GM18520 (cell line): Measurements from ENCODE around the gene NPTN.
"Not testable (repeated sequence)": the region's sequence is repeated elsewhere in the genome, so short reads cannot be mapped to it uniquely, and the experiment has no call there.

Experiments
- ATAC-seq: cut with Tn5 transposase; IDR thresholded peaks from one replicate; pipeline ENCODE4 v1.9.1; 2021; ENCODE audit not compliant: unreplicated experiment

Gene NPTN

DNA sequence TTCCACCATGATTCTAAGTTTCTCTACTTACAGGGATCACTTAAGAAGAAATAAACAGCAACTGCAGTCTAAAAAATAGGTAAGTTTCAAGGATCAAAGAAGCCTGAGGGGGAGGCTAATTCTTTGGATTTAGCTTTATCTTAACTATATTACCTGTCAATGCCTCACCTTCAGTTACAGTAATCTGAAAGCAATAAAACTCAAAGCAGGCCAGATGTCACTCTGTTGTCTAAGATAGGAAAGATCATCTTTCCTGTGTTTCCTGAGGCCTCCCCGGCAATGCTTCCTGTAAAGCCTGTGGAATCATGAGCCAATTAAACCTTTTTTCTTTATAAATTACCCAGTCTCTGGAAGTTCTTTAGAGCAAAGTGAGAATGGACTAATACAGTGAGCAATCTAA, 60.2 kb downstream of the NPTN start:
- ATAC-seq, result no peak

DNA sequence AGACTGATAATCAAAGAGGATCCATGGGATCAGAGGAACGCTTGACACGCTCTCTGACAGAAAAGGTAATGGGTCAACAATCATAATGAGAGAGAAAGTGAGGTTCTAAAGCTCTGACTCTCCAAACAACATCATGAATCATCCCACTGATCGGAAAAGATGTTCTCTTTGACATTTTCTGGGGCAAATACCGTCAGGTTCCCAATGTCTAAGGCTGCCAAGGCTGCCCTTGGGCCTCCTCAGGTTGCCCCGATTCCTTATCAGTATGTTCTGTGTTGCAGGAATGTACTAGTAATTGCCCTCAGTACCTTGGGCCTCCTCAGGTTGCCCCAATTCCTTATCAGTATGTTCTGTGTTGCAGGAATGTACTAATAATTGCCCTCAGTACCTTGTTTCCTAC, 60.9 kb downstream of the NPTN start:
- no peak for ATAC-seq

DNA sequence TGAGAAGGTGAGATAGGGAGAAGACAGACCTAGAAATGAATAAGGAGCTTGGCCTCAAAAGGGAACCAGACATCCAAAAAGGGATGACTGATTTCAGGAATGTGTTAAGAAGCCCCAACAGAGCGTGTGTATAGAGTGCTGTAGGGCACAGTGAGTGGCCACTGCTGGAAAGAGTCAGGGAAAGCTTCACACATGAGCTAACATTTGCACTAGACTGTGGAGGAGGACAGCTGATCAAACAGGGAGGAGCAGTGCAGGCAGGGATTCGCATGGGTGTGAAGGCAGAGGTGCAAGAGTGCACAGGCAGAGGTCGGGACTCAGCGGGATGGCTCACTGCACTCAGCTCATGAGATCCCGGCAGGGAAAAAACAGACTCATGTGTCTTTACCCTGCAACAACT, 61.8 kb downstream of the NPTN start:
- ATAC-seq, result no peak

DNA sequence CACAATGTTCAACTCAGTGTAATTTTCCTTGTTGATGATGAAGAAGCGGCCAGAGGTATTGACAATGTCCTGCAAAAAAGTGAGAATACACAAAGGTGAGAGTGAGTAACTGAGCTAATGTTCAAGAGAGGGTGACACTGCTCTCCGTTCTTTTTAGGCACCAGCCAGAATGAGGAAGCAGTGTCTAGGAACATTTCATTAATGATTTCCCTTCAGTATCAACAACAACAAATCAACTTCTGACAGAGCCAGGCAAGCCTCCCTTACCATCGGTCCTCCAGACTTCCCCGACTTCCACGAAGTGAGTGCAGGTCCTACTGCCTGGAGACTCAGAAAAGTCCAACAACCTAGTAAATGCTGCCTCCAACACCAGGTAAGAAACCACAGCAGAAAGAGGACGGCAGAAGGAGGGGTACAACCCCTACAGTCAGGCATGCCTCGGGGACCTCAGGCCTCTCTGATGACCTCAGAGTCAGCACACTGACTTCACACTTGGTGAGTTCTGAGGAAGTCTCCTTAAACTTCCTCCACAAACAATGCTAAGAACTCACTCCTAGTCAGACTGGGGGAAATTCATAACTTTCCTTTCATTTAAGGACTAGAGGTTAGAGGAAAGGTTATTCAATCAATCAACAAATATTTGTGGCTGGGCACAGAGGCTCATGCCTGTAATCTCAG, 62.7 kb downstream of the NPTN start:
- ATAC-seq, result no peak

DNA sequence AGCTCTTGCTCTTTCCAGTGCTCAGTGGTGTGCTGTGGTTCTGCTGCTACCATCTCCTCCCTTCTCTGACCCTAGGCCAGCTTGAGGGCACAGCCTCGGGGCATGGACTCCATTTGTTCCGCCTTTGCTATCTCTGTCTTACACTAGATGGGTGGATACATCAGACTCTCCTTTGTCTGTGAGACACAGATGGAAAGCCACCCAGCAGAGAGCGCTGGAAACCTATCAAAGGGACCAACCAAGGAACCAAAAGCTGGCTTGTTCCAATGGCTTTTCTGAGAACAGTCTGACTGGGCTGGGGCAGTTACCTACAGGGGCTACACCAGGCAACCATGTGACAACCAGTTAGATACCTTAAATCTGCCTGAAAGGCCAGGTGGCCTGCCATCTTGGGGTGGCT, 63.8 kb downstream of the NPTN start:
- ATAC-seq, result no peak

DNA sequence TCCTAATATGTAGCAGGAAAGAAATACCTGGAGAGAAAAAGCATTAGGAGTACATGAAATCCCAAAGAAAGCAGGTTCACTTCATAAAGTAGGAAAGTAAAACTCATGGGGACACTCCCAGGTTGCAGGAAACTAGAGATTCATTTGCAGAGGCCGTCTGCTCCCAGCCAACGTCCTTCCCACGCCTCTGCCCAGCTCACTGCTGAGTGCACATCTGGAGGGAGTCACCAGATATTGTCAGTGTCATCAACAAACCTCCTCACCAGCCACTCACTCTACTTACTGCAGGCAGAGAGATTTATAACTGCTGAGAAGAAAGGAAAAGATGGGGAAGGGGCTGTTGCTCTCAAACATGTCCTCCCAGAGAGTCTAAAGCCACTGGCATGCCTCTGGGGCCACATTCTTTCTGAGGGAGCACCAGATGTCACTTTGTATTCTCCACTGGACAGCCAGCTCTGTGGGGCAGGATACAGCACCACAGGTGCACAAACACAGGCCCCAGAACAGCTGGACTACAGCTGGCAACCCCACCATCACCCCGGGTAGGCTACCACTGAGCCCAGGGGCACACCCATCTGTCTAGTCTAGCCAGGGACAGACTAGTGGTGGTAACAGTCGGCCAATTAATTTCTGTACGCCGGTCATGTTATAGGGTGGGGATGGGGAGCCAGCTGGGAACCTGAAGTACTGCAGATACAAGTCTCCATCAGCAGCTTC, 64.5 kb downstream of the NPTN start:
- ATAC-seq, result no peak

DNA sequence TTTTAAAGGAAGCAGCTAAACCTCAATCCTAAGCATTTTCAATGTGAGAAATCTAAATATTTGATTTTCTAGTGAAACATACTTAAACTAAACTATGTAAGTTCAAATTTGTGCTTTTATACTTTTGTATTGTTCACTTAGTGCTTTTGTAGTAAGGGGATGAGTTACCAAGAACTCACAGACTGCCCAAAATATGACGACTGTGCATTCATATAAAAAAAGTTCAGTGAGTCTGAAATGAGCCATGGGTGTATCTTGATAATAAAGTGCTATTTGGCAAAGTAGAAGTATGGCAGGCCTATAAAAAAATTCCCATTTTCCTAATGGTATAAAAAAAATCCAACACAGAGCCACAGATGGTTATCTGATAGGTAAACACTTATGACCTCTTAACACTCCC, 66.2 kb downstream of the NPTN start:
- no peak for ATAC-seq

DNA sequence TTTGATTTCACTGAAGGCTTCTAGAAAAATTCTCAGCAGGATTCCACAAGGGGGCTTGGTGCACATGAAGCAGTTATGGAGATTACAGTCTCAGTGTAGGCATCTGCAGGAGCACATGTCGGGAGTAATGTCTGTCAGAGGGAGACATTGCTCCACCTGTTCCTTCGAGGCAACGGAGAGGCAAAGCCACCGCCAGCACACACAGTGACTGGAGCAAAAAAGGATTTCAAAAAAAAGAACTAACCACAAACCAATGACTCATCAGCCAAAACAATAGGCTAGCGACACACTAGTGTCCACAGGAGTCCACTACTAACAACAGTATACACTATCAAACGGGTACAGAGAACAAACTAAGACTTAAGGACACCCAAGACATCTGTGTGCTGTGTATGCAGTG, 68.9 kb downstream of the NPTN start:
- no peak for ATAC-seq

DNA sequence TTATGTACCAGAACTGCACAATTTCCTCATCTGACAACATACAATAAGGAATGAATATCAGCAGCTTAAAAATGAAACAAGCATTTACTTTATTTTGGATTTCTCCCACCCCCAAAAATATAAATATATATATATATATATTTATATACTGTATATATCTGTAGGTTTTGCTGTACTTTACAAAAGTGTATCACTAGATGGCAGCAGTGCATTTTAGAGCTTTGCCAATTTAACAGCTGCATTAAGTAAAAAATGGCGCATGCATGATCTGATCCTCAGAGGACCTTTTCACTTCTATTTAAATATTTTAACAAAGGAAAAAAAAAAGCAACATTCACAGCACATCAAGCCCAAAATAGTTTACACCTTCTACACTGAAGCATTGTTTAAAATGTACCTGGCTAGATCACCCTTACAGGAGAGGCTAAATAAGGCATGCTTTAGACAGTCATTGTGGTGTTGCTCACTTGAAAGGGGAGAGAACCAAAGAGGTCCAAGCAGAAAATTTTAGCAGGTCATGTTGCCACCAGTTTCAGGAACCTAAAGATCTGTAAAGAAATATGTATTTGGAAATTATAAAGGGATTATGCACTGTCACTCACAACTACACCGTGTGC, 72.6 kb downstream of the NPTN start:
- no peak for ATAC-seq

DNA sequence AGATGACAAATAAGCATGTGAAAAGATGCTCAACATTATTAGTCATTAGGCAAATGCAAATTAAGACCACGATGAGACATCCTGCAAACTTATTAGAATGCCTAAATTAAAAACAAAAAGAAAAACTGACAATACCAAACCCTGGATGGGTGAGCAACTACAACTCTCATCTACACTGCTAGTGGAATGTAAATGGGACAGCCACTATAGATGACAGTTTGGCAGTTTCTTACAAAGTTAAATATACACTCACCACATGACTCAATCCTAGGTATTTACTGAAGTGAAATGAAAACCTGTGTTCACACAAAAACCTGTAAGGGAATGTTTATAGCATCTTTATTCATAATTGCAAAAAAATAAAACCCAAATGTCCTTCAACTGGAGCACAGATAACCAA, 74.7 kb downstream of the NPTN start:
- ATAC-seq, result no peak

DNA sequence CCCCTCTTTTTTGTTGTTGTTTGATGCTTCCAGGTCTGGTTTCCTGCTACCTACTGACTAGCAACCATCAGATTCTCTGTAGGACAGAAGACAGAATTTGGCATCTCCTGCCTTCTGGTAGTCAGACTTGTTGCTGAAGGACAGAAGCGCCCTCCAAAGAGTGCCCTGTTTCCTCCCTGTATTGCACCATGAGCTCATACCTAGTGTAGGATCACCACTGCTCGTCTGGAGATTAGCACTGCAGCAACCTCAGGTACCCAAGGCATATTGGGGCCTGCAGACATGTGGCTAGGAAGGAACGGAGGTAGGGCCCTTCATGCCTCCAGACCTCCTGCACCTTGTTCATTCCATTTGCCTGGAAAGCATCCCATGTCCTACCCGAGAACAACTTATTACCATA, 78.1 kb downstream of the NPTN start:
- ATAC-seq, result no peak

DNA sequence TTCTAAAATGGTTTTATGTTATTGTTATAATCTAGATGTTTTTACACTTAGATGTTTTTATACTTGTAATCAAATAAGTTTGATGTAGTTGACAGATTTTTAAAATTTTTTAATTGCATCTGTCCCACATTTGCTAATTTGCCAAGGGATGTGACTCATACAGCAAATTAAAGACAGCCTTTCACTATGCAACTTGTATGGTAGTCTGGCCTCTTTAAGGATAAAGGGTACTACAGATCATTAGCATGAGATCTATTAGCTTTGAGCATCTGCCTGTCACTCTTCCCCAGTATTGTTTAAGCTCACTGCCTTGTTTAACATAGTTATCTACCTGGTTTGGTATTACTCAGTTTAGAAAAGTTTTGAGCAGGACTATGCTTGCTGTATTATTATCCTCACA, 83.0 kb downstream of the NPTN start:
- ATAC-seq, result no peak

DNA sequence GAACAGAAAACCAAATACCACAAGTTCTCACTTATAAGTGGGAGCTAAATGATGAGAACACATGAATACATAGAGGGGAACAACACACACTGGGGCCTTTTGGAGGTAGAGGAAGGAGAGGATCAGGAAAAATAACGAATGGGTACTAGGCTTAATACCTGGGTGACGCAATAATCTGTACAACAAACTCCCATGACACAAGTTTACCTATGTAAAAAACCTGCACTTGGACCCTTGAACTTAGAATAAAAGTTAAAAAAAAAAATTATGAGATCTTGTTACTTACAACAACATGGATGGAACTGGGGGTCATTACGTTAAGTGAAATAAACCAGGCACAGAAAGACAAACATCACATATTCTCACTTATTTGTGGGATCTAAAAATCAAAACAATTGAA, 84.3 kb downstream of the NPTN start:
- not testable (repeated sequence) for ATAC-seq

DNA sequence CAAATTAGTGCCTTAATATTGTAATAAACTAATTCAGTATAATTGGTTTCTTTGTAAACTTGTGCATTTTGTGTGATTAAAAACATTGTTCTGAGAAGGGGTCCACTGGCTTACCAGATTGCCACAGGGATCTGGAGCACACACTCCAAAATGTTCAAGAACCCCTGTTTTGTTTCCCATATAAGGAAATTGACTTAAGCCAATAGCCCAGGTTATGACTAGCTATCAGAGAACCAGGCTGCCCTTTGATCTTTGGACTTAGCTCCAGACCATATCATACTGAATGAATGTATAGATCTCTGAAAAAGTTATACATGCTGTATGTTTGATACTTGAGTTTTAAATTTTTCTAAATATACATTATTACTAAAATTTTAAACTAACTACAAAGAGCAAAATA, 91.7 kb downstream of the NPTN start:
- no peak for ATAC-seq

DNA sequence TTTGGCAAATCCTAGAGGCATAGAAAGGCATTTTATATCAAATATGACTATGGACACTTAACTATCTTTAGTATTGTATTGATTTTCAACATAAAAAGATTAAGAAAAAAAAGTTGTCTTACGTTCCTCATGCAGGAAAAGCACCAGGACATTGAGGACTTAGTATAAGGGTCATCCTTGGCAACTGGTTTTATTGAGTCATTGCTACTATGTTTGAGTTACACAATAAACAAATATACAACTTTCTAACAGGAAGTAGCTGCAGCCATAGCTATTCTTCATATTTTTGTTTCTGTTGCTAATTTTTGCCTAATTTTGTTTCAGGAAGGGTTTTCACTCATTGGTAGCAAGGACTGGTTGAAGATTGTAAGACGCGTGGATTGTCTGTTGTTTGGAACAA, 93.0 kb downstream of the NPTN start:
- ATAC-seq, result no peak

DNA sequence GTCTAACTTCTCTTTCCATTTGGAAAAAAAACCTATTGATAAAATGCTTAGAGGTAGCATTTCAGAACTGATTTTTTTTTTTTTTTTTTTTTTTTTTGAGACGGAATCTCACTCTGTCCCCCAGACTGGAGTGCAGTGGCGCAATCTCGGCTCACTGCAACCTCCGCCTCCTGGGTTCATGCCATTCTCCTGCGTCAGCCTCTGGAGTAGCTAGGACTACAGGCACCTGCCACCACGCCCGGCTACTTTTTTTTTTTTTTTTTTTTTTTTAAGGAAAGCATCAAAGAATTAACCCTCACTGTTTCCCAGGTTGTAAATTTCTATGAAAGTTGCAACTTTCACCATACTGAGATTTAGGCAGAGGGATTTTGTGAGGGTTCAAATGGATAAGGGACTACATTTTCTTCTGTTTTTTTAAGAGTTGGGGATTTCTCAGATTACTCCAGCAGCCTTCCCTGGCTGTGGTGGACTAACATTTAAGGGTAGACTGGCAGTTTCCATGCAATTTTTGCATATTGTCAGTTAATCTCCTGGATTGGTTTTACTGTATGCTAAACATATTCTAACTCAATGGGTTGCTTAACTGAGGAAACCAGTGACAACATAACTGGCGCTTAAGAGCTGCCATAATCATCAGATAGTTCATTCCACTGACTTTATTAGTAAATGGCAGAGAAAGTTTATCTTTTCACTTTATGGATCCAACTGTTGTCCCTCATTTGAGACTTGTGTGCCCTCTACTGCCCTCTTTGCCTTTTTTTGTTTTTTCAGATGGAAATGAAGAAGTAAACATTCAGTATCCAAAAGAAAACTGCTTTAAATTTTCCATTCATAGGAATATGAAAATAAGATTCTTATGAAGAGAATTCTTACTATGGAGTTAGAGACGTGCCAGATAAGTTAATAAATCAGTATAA, 93.7 kb downstream of the NPTN start:
- no peak for ATAC-seq

DNA sequence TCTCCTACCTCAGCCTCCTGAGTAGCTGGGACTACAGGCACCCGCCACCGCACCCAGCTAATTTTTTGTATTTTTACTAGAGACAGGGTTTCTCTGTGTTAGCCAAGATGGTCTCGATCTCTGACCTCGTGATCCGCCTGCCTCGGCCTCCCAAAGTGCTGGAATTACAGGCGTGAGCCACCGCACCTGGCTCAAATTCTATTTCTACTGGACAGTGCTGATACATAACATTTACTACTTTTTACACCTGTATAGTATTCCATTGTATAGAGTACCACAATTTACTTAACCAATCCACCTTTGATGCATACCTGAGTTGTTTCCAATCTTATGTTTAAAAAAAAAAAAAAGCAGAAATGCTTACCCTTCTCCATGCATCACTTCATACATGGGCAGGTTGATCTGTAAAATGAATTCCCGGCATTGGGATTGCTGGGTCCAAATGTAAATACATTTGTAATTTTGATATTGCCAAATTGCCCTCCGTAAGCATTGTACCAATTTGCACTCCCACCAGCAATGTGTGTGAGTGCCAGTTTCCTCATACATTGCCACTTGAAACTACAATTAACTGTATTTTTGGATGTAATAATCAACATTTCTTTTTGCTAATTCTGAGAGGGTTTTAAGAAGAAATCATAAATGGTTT, 94.5 kb downstream of the NPTN start:
- ATAC-seq, result no peak

DNA sequence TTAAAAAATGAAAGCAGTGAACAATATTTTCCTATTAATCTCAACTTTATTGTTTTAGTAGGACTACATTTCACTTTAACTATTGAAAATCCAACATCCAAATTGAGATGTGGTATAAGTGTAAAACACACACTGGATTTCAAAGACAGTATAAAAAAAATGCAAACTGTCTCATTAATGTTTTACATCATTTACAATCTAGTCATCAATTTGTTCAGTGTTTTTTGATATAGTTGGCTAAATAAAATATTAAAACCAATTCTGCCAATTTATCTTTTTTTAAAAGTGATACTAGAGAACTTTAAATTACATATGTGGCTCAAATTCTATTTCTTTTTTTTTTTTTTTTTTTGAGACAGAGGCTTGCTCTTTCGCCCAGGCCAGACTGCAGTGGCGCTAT, 95.1 kb downstream of the NPTN start:
- no peak for ATAC-seq

DNA sequence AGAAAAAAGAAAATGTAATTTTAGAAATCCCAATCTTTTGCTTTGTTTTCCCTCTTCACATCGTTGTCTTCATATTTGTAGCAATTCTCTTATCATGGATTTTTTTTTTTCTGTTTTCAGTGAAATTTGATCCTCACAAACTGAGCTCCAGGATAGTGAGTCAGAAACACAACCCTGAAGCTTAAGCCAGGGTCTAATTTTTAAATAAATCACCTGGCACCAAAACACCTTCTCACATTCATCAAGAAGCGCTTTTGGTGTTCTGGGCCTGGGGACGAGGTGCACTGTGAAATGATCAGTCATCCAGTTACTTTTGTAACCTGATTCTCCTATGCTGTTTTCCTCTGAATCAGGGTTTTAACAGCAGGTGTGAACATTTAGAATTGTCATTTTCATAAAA, 102.5 kb downstream of the NPTN start:
- no peak for ATAC-seq

DNA sequence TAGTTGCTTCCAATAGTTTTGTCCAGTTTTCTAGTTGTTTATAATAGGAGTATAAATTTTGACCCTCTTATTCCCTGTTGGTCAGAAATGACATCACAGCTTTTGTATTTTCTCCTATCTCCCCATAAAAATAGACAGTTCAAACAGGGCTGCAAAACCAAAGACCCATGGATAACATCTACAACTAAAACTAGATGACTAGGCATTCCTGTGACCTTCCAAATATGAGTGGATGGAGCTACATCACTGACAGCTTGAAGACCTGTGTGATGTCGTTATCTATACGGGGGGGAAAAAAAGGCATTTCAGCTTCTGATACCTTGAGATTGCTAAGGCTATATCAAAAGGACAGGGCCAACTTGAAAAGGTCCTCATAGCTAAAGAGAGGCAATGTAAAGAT, 105.6 kb downstream of the NPTN start:
- ATAC-seq, result no peak

DNA sequence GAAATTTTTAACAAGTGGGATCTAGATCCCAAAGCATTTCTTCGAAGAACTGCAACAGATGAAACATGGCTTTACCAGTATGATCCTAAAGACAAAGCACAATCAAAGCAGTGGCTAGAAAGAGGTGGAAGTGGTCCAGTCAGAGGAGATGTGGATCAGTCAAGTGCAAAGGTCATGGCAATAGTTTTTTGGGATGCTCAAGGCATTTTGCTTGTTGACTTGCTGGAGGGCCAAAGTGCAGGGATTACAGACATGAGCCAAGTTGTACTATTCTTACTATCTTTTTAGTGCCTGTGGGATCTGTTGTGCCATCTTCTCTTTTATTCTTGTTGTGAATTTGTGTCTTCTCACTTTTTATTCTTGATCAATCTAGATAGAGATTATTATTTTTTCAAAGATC, 108.3 kb downstream of the NPTN start:
- ATAC-seq, result no peak
